H9 (cell line): ENCODE measurements around the gene GNE. TPM values are rescaled to one million over a fixed set of nuclear protein-coding genes. Genes with fewer than 3 reads are reported as not detected.

Experiments used
- DNase-seq: peaks from one replicate; pipeline ENCODE4 v3.0.0-alpha.2; 2017
- H2AFZ ChIP-seq: one replicate; pipeline ENCODE4 v1.6.1; 2013; ENCODE audit warnings: mild to moderate bottlenecking, low read length, control low read depth, moderate library complexity
- H2AK5ac ChIP-seq: 2 replicates; pipeline ENCODE4 v1.6.1; 2013; ENCODE audit warnings: low read length, control low read depth, mixed read lengths; ENCODE audit not compliant: insufficient read length
- H2BK120ac ChIP-seq: one replicate; pipeline ENCODE4 v1.6.1; 2013; ENCODE audit warnings: low read depth, mild to moderate bottlenecking, low read length, control low read depth, inconsistent platforms; ENCODE audit not compliant: poor library complexity, severe bottlenecking
- H2BK12ac ChIP-seq: 2 replicates; pipeline ENCODE4 v1.6.1; 2013; ENCODE audit warnings: low read length, control low read depth, mixed read lengths, low read depth; ENCODE audit not compliant: insufficient read length
- H2BK15ac ChIP-seq: 2 replicates; pipeline ENCODE4 v1.6.1; 2013; ENCODE audit warnings: low read depth, low read length, control low read depth
- H2BK20ac ChIP-seq: one replicate; pipeline ENCODE4 v1.6.1; 2013; ENCODE audit warnings: low read depth, mild to moderate bottlenecking, low read length, control low read depth, inconsistent platforms; ENCODE audit not compliant: poor library complexity, severe bottlenecking
- H2BK5ac ChIP-seq: 2 replicates; pipeline ENCODE4 v1.6.1; 2013; ENCODE audit warnings: low read length, control low read depth, mixed read lengths; ENCODE audit not compliant: insufficient read length
- H3K14ac ChIP-seq: 2 replicates; pipeline ENCODE4 v1.6.1; 2013; ENCODE audit warnings: low read length, control low read depth; ENCODE audit not compliant: insufficient read depth
- H3K18ac ChIP-seq: 2 replicates; pipeline ENCODE4 v1.6.1; 2013; ENCODE audit warnings: low read depth, mild to moderate bottlenecking, mixed read lengths, low read length, control low read depth; ENCODE audit not compliant: insufficient read length
- H3K23ac ChIP-seq: 2 replicates; pipeline ENCODE4 v1.6.1; 2013; ENCODE audit warnings: low read length, control low read depth, mixed read lengths, low read depth; ENCODE audit not compliant: insufficient read length
- H3K23me2 ChIP-seq: 2 replicates; pipeline ENCODE4 v1.6.1; 2013; ENCODE audit warnings: low read depth, mild to moderate bottlenecking, mixed read lengths, low read length, control low read depth; ENCODE audit not compliant: insufficient read length, poor library complexity, severe bottlenecking
- H3K27ac ChIP-seq: 2 replicates; pipeline ENCODE4 v1.5.1; 2013; ENCODE audit warnings: low read length, control low read depth, mixed read lengths, low read depth; ENCODE audit not compliant: insufficient read length
- H3K27me3 ChIP-seq: 2 replicates; pipeline ENCODE4 v1.6.1; 2013; ENCODE audit warnings: low read length, control low read depth, inconsistent platforms; ENCODE audit not compliant: insufficient read depth
- H3K4ac ChIP-seq: 2 replicates; pipeline ENCODE4 v1.6.1; 2013; ENCODE audit warnings: low read depth, mild to moderate bottlenecking, control low read depth, inconsistent platforms, low read length, moderate library complexity
- H3K4me1 ChIP-seq: 2 replicates; pipeline ENCODE4 v1.6.1; 2013; ENCODE audit warnings: low read length, control low read depth, inconsistent platforms; ENCODE audit not compliant: insufficient read depth
- H3K4me2 ChIP-seq: 2 replicates; pipeline ENCODE4 v1.6.1; 2013; ENCODE audit warnings: low read length, control low read depth, mixed read lengths; ENCODE audit not compliant: insufficient read length, insufficient read depth
- H3K56ac ChIP-seq: 2 replicates; pipeline ENCODE4 v1.6.1; 2013; ENCODE audit warnings: low read depth, mild to moderate bottlenecking, mixed read lengths, low read length, control low read depth; ENCODE audit not compliant: insufficient read length
- H3K79me1 ChIP-seq: 2 replicates; pipeline ENCODE4 v1.6.1; 2013; ENCODE audit warnings: low read depth, mild to moderate bottlenecking, moderate library complexity, low read length, control low read depth, inconsistent platforms; ENCODE audit not compliant: insufficient read depth, poor library complexity, severe bottlenecking
- H3K79me2 ChIP-seq: 2 replicates; pipeline ENCODE4 v1.6.1; 2013; ENCODE audit warnings: low read length, control low read depth, inconsistent platforms; ENCODE audit not compliant: insufficient read depth
- H3K9ac ChIP-seq: 2 replicates; pipeline ENCODE4 v1.6.1; 2013; ENCODE audit warnings: low read length, control low read depth, mixed read lengths; ENCODE audit not compliant: insufficient read length; ENCODE audit errors: extremely low read depth
- H3K9me3 ChIP-seq: one replicate; pipeline ENCODE4 v1.6.1; 2013; ENCODE audit warnings: low read depth, low read length, inconsistent platforms; ENCODE audit not compliant: control insufficient read depth
- H3T11ph ChIP-seq: one replicate; pipeline ENCODE4 v1.6.1; 2013; ENCODE audit warnings: mild to moderate bottlenecking, low read length, control low read depth, inconsistent platforms
- H4K20me1 ChIP-seq: one replicate; pipeline ENCODE4 v1.6.1; 2013; ENCODE audit not compliant: control insufficient read depth, insufficient read length, insufficient read depth
- H4K5ac ChIP-seq: 2 replicates; pipeline ENCODE4 v1.6.1; 2013; ENCODE audit warnings: low read depth, mild to moderate bottlenecking, mixed read lengths, low read length, control low read depth; ENCODE audit not compliant: insufficient read length
- H4K8ac ChIP-seq: replicated peaks from 2 replicates; pipeline ENCODE4 v1.6.1; 2013; ENCODE audit warnings: low read length, control low read depth, mixed read lengths, low read depth; ENCODE audit not compliant: insufficient read length
- H4K91ac ChIP-seq: 2 replicates; pipeline ENCODE4 v1.6.1; 2013; ENCODE audit warnings: low read depth, mild to moderate bottlenecking, moderate library complexity, mixed read lengths, low read length, control low read depth; ENCODE audit not compliant: insufficient read length
- H3K27ac Mint-ChIP-seq, 3 experiments: 2 replicates in 2 of 3; 3 replicates in 1 of 3; pipeline ENCODE4 v1.8.0; 2020 to 2021; ENCODE audit warnings: mixed read lengths in 3 of 3, mild to moderate bottlenecking in 1 of 3, moderate library complexity in 1 of 3
- H3K27me3 Mint-ChIP-seq: 2 replicates; pipeline ENCODE4 v1.8.0; 2021; ENCODE audit warnings: low read depth, mild to moderate bottlenecking, moderate library complexity, mixed read lengths
- H3K36me3 Mint-ChIP-seq, 3 experiments: 2 replicates in 2 of 3; 3 replicates in 1 of 3; pipeline ENCODE4 v1.8.0; 2020 to 2021; ENCODE audit warnings: low read depth in 3 of 3, mixed read lengths in 3 of 3; ENCODE audit not compliant: insufficient read depth in 1 of 3
- H3K4me1 Mint-ChIP-seq, 2 experiments: 2 replicates each; pipeline ENCODE4 v1.8.0; 2020; ENCODE audit warnings: mixed read lengths in 2 of 2
- H3K4me3 Mint-ChIP-seq, 2 experiments: 2 replicates in 1 of 2; 3 replicates in 1 of 2; pipeline ENCODE4 v1.8.0; 2020 to 2021; ENCODE audit warnings: mild to moderate bottlenecking in 2 of 2, mixed read lengths in 2 of 2, moderate library complexity in 1 of 2
- H3K9me3 Mint-ChIP-seq, 2 experiments: 2 replicates in 1 of 2; 3 replicates in 1 of 2; pipeline ENCODE4 v1.8.0; 2020; ENCODE audit warnings: mild to moderate bottlenecking in 2 of 2, mixed read lengths in 2 of 2, moderate library complexity in 1 of 2
- CTCF ChIP-seq: fragments of 200-600 bp; sonication (generic); conservative IDR thresholded peaks from 3 replicates; pipeline ENCODE4 v1.8.0; 2021; ENCODE audit warnings: antibody characterized with exemption, mild to moderate bottlenecking
- WGBS: extraction: QIAGEN DNeasy Blood & Tissue Kit; methylation state at CpG from one replicate; pipeline ENCODE4 v1.1.7; 2013; ENCODE audit warnings: missing lambda C conversion rate, low lambda C conversion rate, mixed read lengths; ENCODE audit not compliant: insufficient read length; ENCODE audit errors: extremely low coverage; 5-methylcytosine and 5-hydroxymethylcytosine counted together
- total RNA-seq: library from RNA; stranded (reverse); gene quantifications from 2 replicates; pipeline ENCODE4 v1.2.1, GENCODE V29; 2021

The GNE gene
- total RNA-seq, 1 experiment from 2014 or later = 6.3 TPM

- Histone ChIP-seq H4K8ac (no peak overlapping the region), H3K79me2 (no peaks in the 10 kb centered on the region), H3K4me1 (no peaks in the 10 kb centered on the region), H3T11ph (no peak overlapping the region), H3K27ac (no peak overlapping the region), H3K23me2 (no peaks in the 10 kb centered on the region), H2BK5ac (no peak overlapping the region), H3K9ac (no peak overlapping the region), H2AFZ (no peak overlapping the region), H2AK5ac (no peak overlapping the region), H3K27me3 (no peaks in the 10 kb centered on the region), H2BK20ac (no peak overlapping the region), H4K91ac (no peak overlapping the region), H2BK12ac (no peak overlapping the region), H4K20me1 (no peaks in the 10 kb centered on the region), H3K4me2 (no peak overlapping the region), H2BK15ac (no peak overlapping the region), H3K14ac (no peak overlapping the region), H3K9me3 (no peaks in the 10 kb centered on the region), H3K18ac (no peak overlapping the region), H3K56ac (no peak overlapping the region), H3K23ac (no peak overlapping the region), H2BK120ac (no peak overlapping the region), H4K5ac (no peak overlapping the region), H3K79me1 (peaks cover 3% of the 10 kb centered on the region), H3K4ac (no peak overlapping the region)
- Mint-ChIP-seq H3K36me3 (peaks cover 3 to 5% (median 5%) of the 10 kb centered on the region in 3 experiments; a peak in 5 of 7 replicates), H3K9me3 (no peaks in the 10 kb centered on the region), H3K27ac (no peak overlapping the region; a peak in 1 of 7 replicates), H3K4me1 (no peaks in the 10 kb centered on the region), H3K27me3 (no peaks in the 10 kb centered on the region), H3K4me3 (no peak overlapping the region)
- no CpG with 5 or more reads among the region's 1 CpG for WGBS
- DNase-seq = no peak
- no peak for TF ChIP-seq CTCF
Measured at GRCh38 chr9:36251428-36251827, 6.8 kb downstream of the GNE start.
